Right kidney (tissue), 1 donor: ENCODE data around the gene ZDHHC17.

Source experiments
- DNase-seq: peaks from one replicate; pipeline ENCODE4 v3.0.0-alpha.2; 2016

ZDHHC17 gene

GRCh38 chr12:76878899-76879709 lies 115.2 kb downstream of the ZDHHC17 start, which contains the start of gene CSRP2:
Gene CSRP2 (minus strand): TSS chr12:76879019. CDS start chr12:76866260, 12,759 bp downstream.
- DNase-seq: peak; percentile 95

DNA sequence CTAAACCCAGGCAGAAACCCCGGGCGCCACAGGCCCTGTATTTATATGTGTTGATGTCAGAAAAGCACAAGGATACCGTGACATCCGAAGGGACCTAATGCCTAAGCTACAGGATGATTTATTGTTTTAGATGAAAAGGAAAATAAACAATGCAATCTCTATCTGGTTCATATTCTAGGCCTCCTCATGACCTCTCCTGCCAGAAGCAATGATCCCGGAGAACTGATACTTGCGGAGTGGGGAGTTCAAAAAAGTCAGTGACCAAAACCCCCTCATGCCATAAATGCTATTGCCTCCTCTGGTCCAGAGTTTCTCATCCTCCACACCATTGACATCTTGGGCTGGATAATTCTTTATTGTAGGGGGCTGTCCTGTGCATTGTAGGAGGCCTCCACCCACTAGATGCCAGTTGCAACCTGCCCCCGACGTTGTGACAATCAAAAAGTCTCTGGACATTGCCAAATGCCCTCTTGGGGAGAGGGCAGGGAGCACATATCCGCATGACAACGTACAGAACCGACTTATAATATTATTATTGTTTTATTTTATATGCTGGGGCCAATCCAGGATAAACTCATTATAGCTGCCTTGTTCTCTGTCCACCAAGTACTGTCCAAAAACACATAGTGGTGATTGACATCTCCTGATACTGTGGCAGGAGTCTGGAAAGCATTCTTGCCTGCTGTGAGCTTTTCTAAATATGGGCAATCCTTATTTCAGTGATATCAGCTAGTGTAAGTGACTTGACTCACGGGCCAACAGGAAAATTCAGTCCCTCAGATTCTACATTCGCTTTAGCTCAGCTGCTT lies 116.0 kb downstream of the ZDHHC17 start:
- DNase-seq: no peak

DNA sequence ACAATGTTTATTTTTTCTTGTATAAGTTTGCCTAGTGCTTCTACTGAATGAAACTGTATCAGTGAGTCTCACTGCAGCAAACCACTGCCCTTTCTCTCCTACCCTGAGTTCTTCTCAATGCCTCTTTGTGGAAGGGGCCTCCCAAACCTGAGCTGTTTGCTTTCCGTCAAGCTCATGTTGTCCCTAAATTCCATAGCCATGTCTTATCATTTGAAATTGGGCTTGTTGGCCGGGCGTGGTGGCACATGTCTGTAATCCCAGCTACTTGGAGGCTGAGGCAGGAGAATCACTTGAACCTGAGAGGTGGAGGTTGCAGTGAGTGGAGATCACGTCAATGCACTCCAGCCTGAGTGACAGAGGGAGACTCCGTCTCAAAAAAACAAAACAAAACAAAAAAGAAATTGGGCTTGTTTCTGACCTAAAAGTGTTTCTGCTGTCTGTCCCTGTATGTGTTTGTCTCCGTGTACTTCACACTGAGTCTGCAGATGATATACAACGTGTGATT lies 116.7 kb downstream of the ZDHHC17 start:
- no peak for DNase-seq

DNA sequence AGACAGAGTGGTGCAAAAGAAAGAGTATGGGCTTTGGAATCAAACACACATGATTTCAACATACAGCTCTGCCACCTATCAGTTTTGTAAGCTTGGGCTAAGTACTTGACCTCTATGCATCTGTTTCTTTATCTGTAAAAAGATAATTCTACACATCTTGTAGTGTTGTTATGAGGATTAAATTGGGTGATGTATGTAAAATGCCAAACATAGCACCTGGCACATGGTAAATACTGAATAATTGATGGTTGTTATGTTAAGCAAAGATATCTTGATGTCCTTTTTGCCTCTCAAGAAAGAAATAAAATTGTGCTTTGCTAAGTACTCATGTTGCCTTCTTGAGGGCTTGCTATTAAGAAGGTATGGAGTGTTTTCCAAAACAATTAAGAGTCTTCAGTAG lies 117.2 kb downstream of the ZDHHC17 start:
- no peak for DNase-seq

DNA sequence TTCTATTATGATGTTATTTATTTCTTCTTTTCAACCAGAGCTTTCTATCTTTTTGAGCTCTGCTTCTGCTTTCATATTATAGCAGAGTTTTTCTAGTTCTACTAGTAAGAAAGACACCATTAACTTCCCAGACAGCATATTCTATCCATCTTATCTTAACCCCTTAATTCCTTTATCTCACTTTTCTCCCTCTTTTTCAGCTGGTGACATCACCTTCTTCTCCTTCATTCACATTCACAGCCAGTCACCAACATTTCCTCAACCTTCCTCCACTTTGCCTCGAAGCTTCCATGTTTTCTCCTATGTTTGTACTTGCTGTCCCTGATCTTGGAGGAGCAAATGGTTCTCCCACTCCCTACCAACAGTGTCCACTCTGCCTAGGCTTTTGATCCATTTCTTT lies 118.5 kb downstream of the ZDHHC17 start:
- no peak for DNase-seq

- no peak for DNase-seq
These were observed 119.2 kb downstream of the ZDHHC17 start for GRCh38 chr12:76883151-76883550.

- no peak for DNase-seq
These were observed 119.9 kb downstream of the ZDHHC17 start for GRCh38 chr12:76883811-76884210.

GRCh38 chr12:76888775-76889174 lies 124.9 kb downstream of the ZDHHC17 start:
- no peak for DNase-seq

DNA sequence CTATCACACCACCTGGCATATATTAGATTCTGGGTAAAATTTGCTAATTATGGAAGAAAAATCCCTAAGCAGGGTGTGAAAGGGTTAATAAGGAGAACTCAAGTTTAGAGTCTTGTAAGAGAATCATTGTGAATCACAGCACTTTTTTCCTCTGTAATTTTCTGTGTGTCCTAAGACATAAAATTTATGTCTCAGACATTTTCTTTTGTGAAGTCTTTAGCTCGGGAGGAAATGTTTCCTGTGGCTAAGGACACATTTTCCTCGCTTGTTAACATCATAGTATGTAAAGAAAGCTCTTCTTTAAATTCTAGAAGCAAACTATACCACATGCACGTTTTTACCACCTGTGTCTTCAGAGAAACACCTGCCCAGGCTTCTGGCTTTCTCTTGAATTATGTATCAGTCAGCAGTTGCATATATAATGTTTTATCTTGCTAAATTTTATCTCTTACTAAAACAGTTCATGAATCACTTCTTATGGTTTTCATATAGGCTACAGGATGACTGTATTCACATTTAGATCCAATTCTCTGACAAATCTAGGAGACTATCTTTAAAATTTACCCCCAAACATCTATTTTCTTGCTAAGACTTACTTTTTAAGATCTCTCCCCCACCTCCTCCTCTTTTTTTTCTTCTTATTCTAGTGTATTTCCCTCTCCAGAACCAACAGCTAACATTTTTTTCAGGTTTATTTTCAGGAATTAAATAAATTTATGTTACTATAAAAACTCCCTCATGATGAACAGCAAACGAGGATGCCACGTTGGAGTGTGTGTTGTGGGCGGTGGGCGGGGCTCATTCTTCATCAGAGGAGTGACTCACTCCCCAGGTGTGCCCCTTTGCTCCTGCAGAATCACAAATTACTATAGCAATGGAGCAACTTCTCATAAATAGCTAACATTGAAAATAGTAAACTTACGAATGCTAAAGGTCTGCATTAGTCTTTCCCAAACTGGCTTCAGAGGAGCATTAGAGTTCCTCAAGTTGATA lies 126.5 kb downstream of the ZDHHC17 start:
- no peak for DNase-seq

DNA sequence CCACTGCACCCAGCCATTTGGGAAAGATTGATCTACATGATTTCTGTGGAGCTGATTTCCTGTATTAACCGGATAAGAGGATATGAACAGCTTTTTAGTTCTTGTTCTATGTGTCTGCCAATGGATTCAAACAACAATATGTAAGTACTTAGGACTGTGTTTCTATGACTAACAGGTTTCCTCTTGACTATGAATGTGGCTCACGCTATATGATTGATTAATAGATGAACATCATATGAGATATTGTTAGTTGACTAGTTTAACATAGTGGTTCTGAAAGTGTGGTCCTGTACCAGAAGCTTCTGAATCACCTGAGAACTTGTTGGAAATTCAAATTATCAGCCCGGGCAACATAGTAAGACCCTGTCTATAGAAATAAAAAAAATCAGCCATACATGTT lies 127.7 kb downstream of the ZDHHC17 start:
- DNase-seq: no peak

- DNase-seq: no peak
These were observed 131.9 kb downstream of the ZDHHC17 start for GRCh38 chr12:76895796-76896195.

DNA sequence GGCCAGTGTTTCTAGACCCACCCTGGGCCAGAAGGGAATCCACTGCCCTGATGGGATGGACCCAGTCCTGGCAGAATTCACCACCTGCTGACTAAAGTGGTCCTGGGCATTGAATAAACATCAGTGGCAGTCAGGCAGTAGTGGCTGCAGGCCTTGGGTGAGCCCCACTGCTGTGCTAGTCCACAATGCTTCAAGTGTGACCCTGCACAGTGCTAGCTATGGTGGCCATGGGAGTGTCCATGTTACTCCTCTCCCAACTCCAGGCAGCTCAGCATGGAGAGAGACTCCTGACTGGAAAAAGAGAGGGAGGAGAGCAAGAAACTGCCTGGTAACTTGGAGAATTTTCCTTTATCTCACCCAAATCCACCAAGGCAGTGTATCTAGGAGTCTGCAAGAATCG lies 132.4 kb downstream of the ZDHHC17 start:
- no peak for DNase-seq

DNA sequence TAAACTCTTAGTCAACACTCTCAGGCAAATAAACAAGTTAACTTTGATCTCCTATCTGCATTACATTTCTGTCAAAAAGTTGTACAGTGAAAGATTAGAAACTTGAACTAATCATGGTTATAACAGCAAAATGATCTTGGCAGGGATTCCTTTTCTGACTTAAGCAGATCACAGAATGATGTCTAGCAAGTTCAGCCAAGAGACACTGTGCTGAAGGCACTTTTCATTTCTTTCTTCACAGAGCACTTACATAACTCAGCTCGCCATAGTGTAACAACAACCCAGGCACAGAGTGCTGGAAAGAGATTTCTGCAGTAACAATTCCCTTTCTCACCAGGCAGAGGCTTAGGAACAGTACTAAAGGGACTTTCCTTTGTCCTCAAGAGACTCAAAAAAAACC lies 134.5 kb downstream of the ZDHHC17 start:
- DNase-seq: no peak

- DNase-seq: no peak
These were observed 135.6 kb downstream of the ZDHHC17 start for GRCh38 chr12:76899522-76899921.

GRCh38 chr12:76901628-76902380 lies 137.9 kb downstream of the ZDHHC17 start:
- no peak for DNase-seq
